GM21447 (cell line): Measurements from ENCODE around the gene ANKZF1.
"Not testable (repeated sequence)": the region's sequence is repeated elsewhere in the genome, so short reads cannot be mapped to it uniquely, and the experiment has no call there.

Source experiments
- ATAC-seq: cut with Tn5 transposase; IDR thresholded peaks from one replicate; pipeline ENCODE4 v1.9.1; 2021; ENCODE audit not compliant: unreplicated experiment

The ANKZF1 gene, protein sequence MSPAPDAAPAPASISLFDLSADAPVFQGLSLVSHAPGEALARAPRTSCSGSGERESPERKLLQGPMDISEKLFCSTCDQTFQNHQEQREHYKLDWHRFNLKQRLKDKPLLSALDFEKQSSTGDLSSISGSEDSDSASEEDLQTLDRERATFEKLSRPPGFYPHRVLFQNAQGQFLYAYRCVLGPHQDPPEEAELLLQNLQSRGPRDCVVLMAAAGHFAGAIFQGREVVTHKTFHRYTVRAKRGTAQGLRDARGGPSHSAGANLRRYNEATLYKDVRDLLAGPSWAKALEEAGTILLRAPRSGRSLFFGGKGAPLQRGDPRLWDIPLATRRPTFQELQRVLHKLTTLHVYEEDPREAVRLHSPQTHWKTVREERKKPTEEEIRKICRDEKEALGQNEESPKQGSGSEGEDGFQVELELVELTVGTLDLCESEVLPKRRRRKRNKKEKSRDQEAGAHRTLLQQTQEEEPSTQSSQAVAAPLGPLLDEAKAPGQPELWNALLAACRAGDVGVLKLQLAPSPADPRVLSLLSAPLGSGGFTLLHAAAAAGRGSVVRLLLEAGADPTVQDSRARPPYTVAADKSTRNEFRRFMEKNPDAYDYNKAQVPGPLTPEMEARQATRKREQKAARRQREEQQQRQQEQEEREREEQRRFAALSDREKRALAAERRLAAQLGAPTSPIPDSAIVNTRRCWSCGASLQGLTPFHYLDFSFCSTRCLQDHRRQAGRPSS

DNA sequence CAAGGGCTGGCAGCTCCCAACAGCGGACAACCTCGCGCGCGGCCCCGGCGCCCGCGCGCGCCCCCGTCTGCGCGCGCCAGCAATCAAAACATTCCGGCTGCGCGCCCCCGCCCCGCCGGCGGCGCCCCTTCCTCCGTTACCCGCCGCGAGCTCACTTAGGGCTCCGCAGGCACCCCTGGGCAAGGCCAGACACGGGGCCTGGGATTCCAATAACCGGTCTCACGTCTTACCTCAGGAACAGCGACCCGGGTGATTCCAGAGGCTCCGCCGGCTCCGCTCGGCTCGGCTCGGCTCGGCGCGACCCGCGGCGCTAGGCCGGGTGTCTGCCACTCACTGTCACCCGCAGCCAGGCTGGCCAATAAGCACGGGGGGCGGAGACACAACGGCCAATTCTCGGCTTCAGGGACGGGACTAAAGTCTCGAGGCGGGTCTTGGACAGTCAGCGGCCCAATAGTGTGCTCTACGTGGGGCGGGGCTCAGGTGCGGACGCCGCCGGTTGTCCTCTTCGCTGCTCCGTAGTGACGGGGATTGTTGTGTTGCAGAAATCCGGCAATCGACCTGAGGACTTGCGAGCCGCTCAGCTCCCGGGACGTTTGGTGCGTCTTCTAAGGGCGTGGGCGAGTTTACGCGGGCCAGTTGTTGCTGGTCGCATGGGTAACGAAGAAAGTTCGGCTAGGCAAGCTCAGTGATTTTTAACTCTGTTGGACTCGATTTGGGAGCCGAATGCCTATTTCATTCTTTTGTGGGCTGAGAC, at the start of gene ANKZF1, which contains the start of gene ATG9A:
TSS of gene ANKZF1 (plus strand) at position 502 of the 754 bp plus-strand sequence. CDS start 452 bp downstream, outside the sequence.
TSS of gene ATG9A (minus strand) at position 332 of the 754 bp plus-strand sequence. CDS start 1,612 bp downstream, outside the sequence.
- peak; percentile 98 for ATAC-seq

- no peak for ATAC-seq
Measured at GRCh38 chr2:219180961-219181360, 48.6 kb upstream of the ANKZF1 start.

GRCh38 chr2:219181531-219181930, 48.1 kb upstream of the ANKZF1 start:
- ATAC-seq: no peak

DNA sequence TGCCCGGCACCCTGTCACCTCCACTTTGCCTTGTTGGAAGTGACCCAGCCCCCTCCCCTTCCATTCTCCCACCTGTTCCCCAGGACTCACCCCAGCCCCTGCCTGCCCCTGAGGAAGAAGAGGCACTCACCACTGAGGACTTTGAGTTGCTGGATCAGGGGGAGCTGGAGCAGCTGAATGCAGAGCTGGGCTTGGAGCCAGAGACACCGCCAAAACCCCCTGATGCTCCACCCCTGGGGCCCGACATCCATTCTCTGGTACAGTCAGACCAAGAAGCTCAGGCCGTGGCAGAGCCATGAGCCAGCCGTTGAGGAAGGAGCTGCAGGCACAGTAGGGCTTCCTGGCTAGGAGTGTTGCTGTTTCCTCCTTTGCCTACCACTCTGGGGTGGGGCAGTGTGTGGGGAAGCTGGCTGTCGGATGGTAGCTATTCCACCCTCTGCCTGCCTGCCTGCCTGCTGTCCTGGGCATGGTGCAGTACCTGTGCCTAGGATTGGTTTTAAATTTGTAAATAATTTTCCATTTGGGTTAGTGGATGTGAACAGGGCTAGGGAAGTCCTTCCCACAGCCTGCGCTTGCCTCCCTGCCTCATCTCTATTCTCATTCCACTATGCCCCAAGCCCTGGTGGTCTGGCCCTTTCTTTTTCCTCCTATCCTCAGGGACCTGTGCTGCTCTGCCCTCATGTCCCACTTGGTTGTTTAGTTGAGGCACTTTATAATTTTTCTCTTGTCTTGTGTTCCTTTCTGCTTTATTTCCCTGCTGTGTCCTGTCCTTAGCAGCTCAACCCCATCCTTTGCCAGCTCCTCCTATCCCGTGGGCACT, 47.1 kb upstream of the ANKZF1 start:
- ATAC-seq: no peak

- ATAC-seq: no peak
Measured at GRCh38 chr2:219183151-219183772, 46.3 kb upstream of the ANKZF1 start.

- ATAC-seq: no peak
Measured at GRCh38 chr2:219184121-219184520, 45.5 kb upstream of the ANKZF1 start.

GRCh38 chr2:219186754-219187456, 42.7 kb upstream of the ANKZF1 start:
- no peak for ATAC-seq

DNA sequence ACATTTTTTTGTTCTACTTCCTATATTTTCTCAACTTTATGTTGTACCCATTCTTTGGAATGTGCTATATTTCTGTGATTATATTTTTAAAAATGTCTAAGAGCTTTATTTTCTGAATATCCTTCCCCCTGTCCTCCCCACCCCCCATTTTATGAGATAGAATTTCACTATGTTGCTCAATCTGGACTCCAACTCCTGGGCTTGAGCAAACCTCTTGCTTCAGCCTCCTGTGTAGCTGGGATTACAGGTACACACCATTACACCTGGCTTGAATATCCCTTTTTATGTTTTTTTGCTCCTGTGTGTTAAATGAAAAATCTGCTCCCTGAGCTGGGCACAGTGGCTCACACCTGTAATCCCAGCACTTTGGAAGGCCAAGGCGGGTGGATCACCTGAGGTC, 32.2 kb upstream of the ANKZF1 start:
- ATAC-seq: no peak

DNA sequence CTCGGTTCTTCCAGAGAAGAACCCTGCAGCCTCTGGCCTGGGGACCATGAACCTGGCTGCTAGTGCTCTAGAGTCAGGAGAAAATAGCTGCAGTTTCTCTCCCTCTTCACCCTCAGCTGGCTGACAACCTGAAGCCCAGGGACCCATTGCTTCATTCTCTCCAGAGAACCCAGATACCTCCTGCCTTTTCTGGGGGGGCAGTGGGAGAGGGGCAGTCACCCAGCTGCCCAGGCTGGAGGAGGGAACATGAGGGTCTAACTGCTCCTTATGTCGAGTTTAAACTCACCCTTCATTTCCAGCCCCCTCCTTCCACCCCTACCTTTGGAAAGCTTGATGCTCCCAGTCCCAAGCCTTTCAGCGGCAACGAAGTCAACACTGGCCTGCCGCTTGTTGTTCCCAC, 30.6 kb upstream of the ANKZF1 start:
- no peak for ATAC-seq

- ATAC-seq: no peak
Measured at GRCh38 chr2:219199470-219200211, 30.0 kb upstream of the ANKZF1 start.

GRCh38 chr2:219200502-219201326, 28.9 kb upstream of the ANKZF1 start:
- not testable (repeated sequence) for ATAC-seq

GRCh38 chr2:219201331-219201730, 28.3 kb upstream of the ANKZF1 start:
- ATAC-seq: not testable (repeated sequence)

GRCh38 chr2:219204425-219205164, 25.0 kb upstream of the ANKZF1 start:
- no peak for ATAC-seq

DNA sequence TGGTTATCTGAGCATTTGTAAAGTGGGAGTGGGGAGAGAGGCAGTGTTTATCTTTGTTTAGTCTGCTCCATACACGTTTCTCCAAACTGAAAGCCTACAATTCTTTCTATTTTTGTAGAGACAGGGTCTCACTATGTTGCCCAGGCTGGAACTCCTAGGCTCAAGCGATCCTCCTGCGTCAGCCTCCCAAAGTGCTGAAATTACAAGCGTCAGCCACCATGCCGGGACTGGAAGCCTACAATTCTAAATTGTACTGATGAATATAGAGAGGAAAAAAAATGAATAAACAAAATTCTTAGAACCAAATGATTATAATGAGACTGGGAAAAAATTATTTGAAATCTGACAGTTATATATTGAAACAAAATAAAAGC, 24.5 kb upstream of the ANKZF1 start:
- no peak for ATAC-seq

DNA sequence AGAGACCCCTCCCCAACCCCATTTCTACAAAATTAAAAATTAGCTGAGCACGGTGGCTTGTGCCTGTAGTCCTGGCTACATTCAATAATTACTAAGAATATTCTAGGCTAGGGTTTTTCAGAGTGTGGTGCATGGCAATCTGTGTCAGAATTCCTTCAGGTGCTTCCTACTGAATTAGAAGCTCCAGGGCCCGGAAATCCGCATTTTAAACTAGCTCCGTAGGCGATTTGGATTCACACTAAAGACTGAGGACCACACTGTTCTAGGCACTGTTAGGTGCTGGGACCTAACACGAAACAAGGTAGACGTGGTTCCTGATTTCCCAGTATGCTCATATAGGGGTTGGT, 23.7 kb upstream of the ANKZF1 start:
- no peak for ATAC-seq

GRCh38 chr2:219206328-219207133, 23.1 kb upstream of the ANKZF1 start, which contains the start of gene ZFAND2B:
Gene ZFAND2B (plus strand): TSS chr2:219206782. CDS start chr2:219206988, 206 bp downstream.
- ATAC-seq: peak; percentile 96
